Adrenal gland (tissue), 12 donors: ENCODE data around the gene ACTR5. TPM values are rescaled to one million over a fixed set of nuclear protein-coding genes. Genes with fewer than 3 reads are reported as not detected.

Source experiments
- DNase-seq, 7 donors: peaks; one replicate each; pipeline ENCODE4 v3.0.0-alpha.2; 2019 to 2020
- H3K27ac ChIP-seq, 5 donors: fragments of 200-600 bp; sonication (generic) in 4 of 5; 1 replicate in 3 of 5; 2 replicates in 2 of 5; pipeline versions ENCODE4 v1.5.1 to v1.8.0; 2016 to 2020; ENCODE audit warnings: mild to moderate bottlenecking in 1 of 5
- H3K27me3 ChIP-seq: fragments of 200-600 bp; 2 replicates; pipeline ENCODE4 v1.8.0; 2021
- H3K36me3 ChIP-seq, 2 donors: fragments of 200-600 bp; replicated peaks in 1 of 2; 1 replicate in 1 of 2; 2 replicates in 1 of 2; pipeline versions ENCODE4 v1.5.1 to v1.8.0; 2018 to 2022
- H3K4me1 ChIP-seq, 2 donors: fragments of 200-600 bp; replicated peaks in 1 of 2; 1 replicate in 1 of 2; 2 replicates in 1 of 2; pipeline versions ENCODE4 v1.5.1 to v1.8.0; 2018 to 2021
- H3K4me3 ChIP-seq, 4 donors: fragments of 200-600 bp; sonication (generic) in 3 of 4; one replicate each; pipeline ENCODE4 v1.5.1; 2016 to 2018
- H3K9me3 ChIP-seq, 3 donors: fragments of 200-600 bp; sonication (generic) in 1 of 3; replicated peaks in 1 of 3; 1 replicate in 2 of 3; 2 replicates in 1 of 3; pipeline versions ENCODE4 v1.5.1 to v1.8.0; 2016 to 2021
- CTCF ChIP-seq, 6 experiments: fragments of 450-650 bp in 4 of 6; fragments of 200-600 bp in 2 of 6; sonication (generic) in 1 of 6; IDR thresholded peaks; 1 replicate in 5 of 6; 2 replicates in 1 of 6; pipeline versions ENCODE4 v1.5.1 to v1.8.0; 2016 to 2021; ENCODE audit warnings: antibody characterized with exemption in 6 of 6, mild to moderate bottlenecking in 2 of 6, moderate library complexity in 1 of 6
- POLR2A ChIP-seq, 2 donors: fragments of 450-650 bp; IDR thresholded peaks; one replicate each; pipeline ENCODE4 v1.6.1; 2017; ENCODE audit warnings: antibody characterized with exemption in 2 of 2, mild to moderate bottlenecking in 2 of 2, moderate library complexity in 1 of 2
- WGBS, 4 donors: extraction: QIAGEN DNeasy Blood & Tissue Kit in 2 of 4; methylation state at CpG; one replicate each; pipeline versions ENCODE4 v1.1.5 to v1.1.7; 2013 to 2017; 5-methylcytosine and 5-hydroxymethylcytosine counted together
- intact Hi-C, 2 donors: fragments of 100-400 bp; cut with DNase I; formaldehyde crosslinking; loops; one replicate each; pipeline versions ENCODE4 v1.14.1 to v1.15.0; 2022 to 2023
- polyA plus RNA-seq, 3 donors: library from polyadenylated mRNA; stranded (reverse); fragments of 200-250 nt in 2 of 3; fragments of 350-450 nt in 1 of 3; fragmentation: Illumina TruSeq in 1 of 3; extraction: RNeasy Lipid Tissue Mini Kit (QIAGEN cat#74804) in 1 of 3; gene quantifications; one replicate each; pipeline ENCODE4 v1.2.3, GENCODE V29; 2013 to 2014
- total RNA-seq, 9 donors: library from RNA; depleted of rRNA in 4 of 9; stranded (reverse); fragments of >200 nt in 4 of 9; fragments of 120-200 nt in 1 of 9; fragmentation: NEBNext Ultra II Directional in 1 of 9; extraction: Animal tissue kit (Norgen Biotek cat#: 25700) in 1 of 9; gene quantifications; one replicate each; pipeline versions ENCODE4 v1.1.0 to v1.2.4, GENCODE V29; 2013 to 2023
- donor health status: healthy with polysubstance abuse.
- donor health status: Bipolar disorder and iron deficiency.
- donor health status: DM: yes; HTN: yes; CAD: no.
- donor health status: DM: no; HTN: no; CAD: no.
- donor health status: DM: no; HTN: no; CAD: no.
- donor health status: DM: yes; HTN: yes; CAD: no.

ACTR5 gene
- total and polyA plus RNA-seq, 12 donors: 5.5 to 10.5 (median 6.8) TPM

- intact Hi-C loops: no loop called here
Measured at GRCh38 chr20:38735172-38735571, 13.1 kb upstream of the ACTR5 start.

DNA sequence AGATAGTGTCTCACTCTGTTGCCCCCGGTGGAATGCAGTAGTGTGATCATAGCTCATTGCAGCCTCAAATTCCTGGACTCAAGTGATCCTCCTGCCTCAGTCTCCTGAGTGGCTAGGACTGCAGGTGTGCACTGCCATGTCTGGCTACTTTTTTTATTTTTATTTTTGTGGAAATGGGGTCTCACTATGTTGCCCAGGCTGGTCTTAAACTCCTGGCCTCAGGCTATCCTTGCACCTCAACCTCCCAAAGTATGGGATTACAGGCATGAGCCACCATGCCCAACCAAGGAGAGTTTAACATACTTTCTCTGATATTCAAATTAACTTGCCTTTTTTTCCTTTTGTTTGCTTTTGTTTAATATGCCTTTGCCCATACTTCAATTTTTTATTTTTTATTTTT is 10.4 kb upstream of the ACTR5 start:
- Histone ChIP-seq H3K36me3 (no peaks in the 10 kb centered on the region), H3K27me3 (peaks cover 32% of the 10 kb centered on the region), H3K4me3 (no peak overlapping the region), H3K27ac (no peak overlapping the region), H3K4me1 (no peaks in the 10 kb centered on the region), H3K9me3 (no peaks in the 10 kb centered on the region)
- TF ChIP-seq POLR2A (IDR thresholded peaks at IDR 0.05) (no peak), CTCF (IDR thresholded peaks at IDR 0.05) (no peak)
- no peak for DNase-seq
- 58 to 81% (median 65%) methylated on average over 1 of the region's 1 CpG for WGBS, 4 donors
- intact Hi-C loops: no loop called here

More at GRCh38 chr20:38735172-38735571, 13.1 kb upstream of the ACTR5 start:
- peaks cover 42% of the 10 kb centered on the region for H3K27me3 ChIP-seq
- TF ChIP-seq CTCF (IDR thresholded peaks at IDR 0.05): no peak
- no peak for TF ChIP-seq POLR2A (IDR thresholded peaks at IDR 0.05)
- no peaks in the 10 kb centered on the region for H3K36me3 ChIP-seq
- H3K27ac ChIP-seq: no peak overlapping the region
- 53 to 59% (median 57%) methylated on average over 6 of the region's 6 CpGs for WGBS, 4 donors
- peaks cover 0 to 10% of the 10 kb centered on the region in 2 donors for H3K4me1 ChIP-seq
- no peak for DNase-seq
- H3K4me3 ChIP-seq: no peak overlapping the region
- no peaks in the 10 kb centered on the region for H3K9me3 ChIP-seq

DNA sequence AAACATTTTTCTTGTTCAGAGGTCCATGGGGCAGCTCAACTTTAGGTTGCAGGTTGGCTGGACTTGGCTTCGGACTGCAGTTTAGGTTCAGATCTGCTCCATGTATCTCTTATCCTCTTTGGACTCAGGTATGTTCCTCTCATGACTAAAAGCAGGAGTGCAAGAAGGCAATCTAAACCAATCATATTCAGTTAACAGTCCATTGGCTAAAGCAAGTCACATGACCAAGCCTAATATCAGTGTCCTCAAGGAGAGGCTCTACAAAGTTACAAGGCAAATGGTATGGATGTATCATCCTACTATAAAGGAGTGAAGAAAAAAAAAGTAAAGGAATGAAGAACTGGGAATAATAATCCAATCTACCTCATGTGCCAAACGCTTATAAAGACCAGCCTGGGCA is 2.5 kb upstream of the ACTR5 start:
- intact Hi-C loops: no loop called here
- TF ChIP-seq POLR2A (IDR thresholded peaks at IDR 0.05): no peak
- TF ChIP-seq CTCF (IDR thresholded peaks at IDR 0.05): no peak
- 84 to 93% (median 91%) methylated on average over 2 of the region's 2 CpGs for WGBS, 4 donors
- H3K27me3 ChIP-seq: peaks cover 8% of the 10 kb centered on the region
- no peak overlapping the region for H3K4me3 ChIP-seq
- no peaks in the 10 kb centered on the region for H3K9me3 ChIP-seq
- H3K36me3 ChIP-seq: no peaks in the 10 kb centered on the region
- H3K4me1 ChIP-seq: peaks cover 10 to 13% of the 10 kb centered on the region in 2 donors
- no peak for DNase-seq
- no peak overlapping the region for H3K27ac ChIP-seq

GRCh38 chr20:38747495-38748096 is 664 bp upstream of the ACTR5 start:
- H3K27ac ChIP-seq: peak overlapping the region in 4 of 5 donors; percentile 72 to 96 (median 86)
- H3K4me3 ChIP-seq: peak overlapping the region in 2 of 4 donors; percentile 7 to 96
- H3K36me3 ChIP-seq: peaks cover 0 to 4% of the 10 kb centered on the region in 2 donors
- TF ChIP-seq POLR2A (IDR thresholded peaks at IDR 0.05): no peak
- no peak for TF ChIP-seq CTCF (IDR thresholded peaks at IDR 0.05)
- no peaks in the 10 kb centered on the region for H3K9me3 ChIP-seq
- intact Hi-C loops: no loop called here
- H3K27me3 ChIP-seq: no peaks in the 10 kb centered on the region
- WGBS, 4 donors: 11 to 21% (median 13%) methylated on average over 24 to 39 of the region's 39 CpGs
- peaks cover 10 to 13% of the 10 kb centered on the region in 2 donors for H3K4me1 ChIP-seq
- peak in 2 of 7 donors; percentile 25 to 41 for DNase-seq
